HG03095 (cell line): ENCODE results near the gene SCGB1C1.
A peak's percentile ranks its signal among the peaks of the same experiment; 100 is the strongest.

Source experiments
- ATAC-seq: cut with Tn5 transposase; IDR thresholded peaks from one replicate; pipeline ENCODE4 v1.9.1; 2021; ENCODE audit warnings: moderate library complexity; ENCODE audit not compliant: unreplicated experiment

Gene SCGB1C1

GRCh38 chr11:204587-205109 lies 11.8 kb downstream of the SCGB1C1 start:
- no peak for ATAC-seq

GRCh38 chr11:205221-206001 lies 12.5 kb downstream of the SCGB1C1 start:
- ATAC-seq = no peak

GRCh38 chr11:206002-206384 lies 13.1 kb downstream of the SCGB1C1 start:
- no peak for ATAC-seq

GRCh38 chr11:206526-207207 lies 13.8 kb downstream of the SCGB1C1 start:
- ATAC-seq = peak; percentile 1

- ATAC-seq = peak; percentile 65
Measured at GRCh38 chr11:207208-207862, 14.5 kb downstream of the SCGB1C1 start, which contains the start of the genes BET1L and RIC8A. TSS of gene BET1L (minus strand) at chr11:207399. CDS start at chr11:207321, 78 bp downstream. TSS of gene RIC8A (plus strand) at chr11:207708. CDS start at chr11:208855, 1,147 bp downstream.

GRCh38 chr11:207863-208180 lies 14.9 kb downstream of the SCGB1C1 start:
- ATAC-seq = no peak

- peak; percentile 38 for ATAC-seq
Measured at GRCh38 chr11:208181-208916, 15.5 kb downstream of the SCGB1C1 start.

- no peak for ATAC-seq
Measured at GRCh38 chr11:208917-209260, 16.0 kb downstream of the SCGB1C1 start.

- no peak for ATAC-seq
Measured at GRCh38 chr11:209275-210121, 16.6 kb downstream of the SCGB1C1 start.

- no peak for ATAC-seq
Measured at GRCh38 chr11:210122-210802, 17.4 kb downstream of the SCGB1C1 start.

GRCh38 chr11:210803-211180 lies 17.9 kb downstream of the SCGB1C1 start:
- no peak for ATAC-seq

- no peak for ATAC-seq
Measured at GRCh38 chr11:211295-211694, 18.4 kb downstream of the SCGB1C1 start.

- no peak for ATAC-seq
Measured at GRCh38 chr11:211741-212140, 18.9 kb downstream of the SCGB1C1 start.

- no peak for ATAC-seq
Measured at GRCh38 chr11:212150-213100, 19.5 kb downstream of the SCGB1C1 start.

- ATAC-seq = no peak
Measured at GRCh38 chr11:213111-213510, 20.2 kb downstream of the SCGB1C1 start.

- no peak for ATAC-seq
Measured at GRCh38 chr11:214083-214482, 21.2 kb downstream of the SCGB1C1 start.

GRCh38 chr11:215581-216037 lies 22.7 kb downstream of the SCGB1C1 start:
- ATAC-seq = no peak
